HG03442 (cell line): ENCODE results near the gene MTR.

Experiments used
- ATAC-seq: cut with Tn5 transposase; IDR thresholded peaks from one replicate; pipeline ENCODE4 v1.9.1; 2021; ENCODE audit warnings: mild to moderate bottlenecking, moderate library complexity; ENCODE audit not compliant: unreplicated experiment

The MTR gene

DNA sequence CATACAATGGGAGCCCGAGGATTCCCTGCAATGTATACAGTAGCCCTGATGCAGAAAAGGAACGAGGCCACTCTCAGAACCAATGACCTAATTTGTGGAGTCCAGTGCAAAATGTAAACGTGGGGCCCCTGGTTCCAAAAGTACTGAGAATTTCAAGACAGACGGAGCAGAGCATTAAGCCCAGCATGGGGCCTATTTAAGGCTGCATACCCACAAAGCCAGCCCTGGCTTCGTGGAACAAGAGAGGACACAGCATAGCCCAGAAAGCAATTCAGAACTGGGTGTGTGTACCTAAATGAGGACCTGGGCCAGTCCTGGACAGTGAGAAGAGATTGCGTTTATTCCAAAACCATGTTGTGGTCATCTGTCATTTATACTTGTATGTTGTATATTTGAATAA, 153.9 kb downstream of the MTR start:
- no peak for ATAC-seq

GRCh38 chr1:236950365-236950764, 155.3 kb downstream of the MTR start:
- no peak for ATAC-seq

DNA sequence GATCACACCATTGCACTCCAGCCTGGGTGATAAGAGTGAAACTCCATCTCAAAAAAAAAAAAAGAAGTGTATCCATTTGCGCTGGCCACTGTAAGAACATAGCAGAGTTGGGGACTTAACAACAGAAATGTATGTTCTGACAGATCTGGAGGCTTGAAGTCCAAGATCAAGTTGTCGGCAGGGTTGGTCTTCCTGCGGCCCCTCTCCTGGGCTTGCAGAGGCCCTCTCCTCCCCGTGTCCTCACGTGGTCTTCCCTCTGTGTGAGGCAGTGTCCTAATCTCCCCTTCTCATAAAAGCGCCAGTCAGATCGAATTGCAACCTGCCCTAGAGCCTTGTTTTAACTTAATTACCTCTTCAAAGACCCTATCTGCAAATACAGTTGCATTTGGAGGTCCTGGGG, 156.6 kb downstream of the MTR start:
- ATAC-seq = no peak

DNA sequence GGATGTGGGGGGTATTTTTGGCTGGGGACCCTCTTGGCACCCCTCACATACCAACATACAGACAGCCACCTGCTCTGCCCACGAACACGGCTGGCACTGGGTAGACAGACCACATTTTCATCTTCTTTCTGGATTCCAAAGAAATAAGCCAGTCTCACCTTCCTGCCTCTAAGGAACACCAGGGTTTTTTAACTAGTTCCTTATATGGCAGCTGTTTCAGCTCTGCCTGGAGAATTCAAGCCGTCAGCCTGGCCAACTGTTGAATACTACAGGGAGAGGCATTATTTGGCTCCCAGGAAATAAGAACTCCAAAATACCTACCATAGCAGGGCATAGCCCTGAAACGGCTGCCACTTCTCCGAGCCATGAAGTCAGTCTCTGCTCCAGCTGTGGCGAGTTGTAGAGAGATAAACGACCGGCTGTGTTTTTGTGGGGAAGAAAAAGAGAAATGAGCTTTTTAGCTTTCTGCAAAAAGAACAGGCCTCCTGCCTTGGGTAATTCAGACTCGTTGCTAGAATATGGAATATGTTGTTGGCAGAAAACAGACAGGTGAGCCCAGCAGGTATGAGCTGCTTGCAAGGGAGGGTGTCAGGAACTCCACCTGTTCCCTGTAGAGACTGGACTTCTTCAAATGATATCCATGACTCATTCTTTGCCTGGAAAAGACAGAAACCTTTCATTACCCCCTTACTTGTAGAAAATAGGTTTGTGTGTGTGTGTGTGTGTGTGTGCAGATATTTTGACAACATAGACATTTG, 157.3 kb downstream of the MTR start:
- ATAC-seq = no peak

DNA sequence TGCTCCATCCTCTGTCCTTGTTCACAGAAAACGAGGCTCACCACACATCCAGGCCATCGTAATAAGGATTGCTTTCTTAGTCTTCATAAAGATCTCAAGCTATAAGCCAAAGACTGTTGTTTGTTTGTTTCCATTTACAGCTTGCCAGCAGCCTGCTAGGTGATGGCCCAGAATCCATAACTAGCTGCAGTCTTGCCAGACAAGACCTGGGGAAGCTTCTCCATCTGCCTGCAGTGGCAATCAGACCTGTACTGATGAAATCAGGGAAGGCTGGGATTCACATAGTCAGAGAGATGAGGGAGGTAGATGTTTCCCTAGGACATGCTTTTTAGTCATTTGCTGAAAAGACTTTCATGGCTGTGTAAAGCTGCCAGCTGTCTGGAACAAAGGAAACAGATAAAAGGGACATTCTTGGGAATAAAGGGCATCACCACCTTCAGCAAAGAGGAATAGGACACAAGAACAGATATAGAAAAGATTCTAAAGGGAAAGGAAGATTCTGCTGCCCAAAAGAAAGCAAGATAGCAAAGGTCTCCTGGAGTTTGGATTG, 158.1 kb downstream of the MTR start:
- no peak for ATAC-seq
